Measurements from ENCODE around the gene HPSE2.

- TF ChIP-seq POLR2A (IDR thresholded peaks at IDR 0.05), result no peak
- TF ChIP-seq, protein P1, sequence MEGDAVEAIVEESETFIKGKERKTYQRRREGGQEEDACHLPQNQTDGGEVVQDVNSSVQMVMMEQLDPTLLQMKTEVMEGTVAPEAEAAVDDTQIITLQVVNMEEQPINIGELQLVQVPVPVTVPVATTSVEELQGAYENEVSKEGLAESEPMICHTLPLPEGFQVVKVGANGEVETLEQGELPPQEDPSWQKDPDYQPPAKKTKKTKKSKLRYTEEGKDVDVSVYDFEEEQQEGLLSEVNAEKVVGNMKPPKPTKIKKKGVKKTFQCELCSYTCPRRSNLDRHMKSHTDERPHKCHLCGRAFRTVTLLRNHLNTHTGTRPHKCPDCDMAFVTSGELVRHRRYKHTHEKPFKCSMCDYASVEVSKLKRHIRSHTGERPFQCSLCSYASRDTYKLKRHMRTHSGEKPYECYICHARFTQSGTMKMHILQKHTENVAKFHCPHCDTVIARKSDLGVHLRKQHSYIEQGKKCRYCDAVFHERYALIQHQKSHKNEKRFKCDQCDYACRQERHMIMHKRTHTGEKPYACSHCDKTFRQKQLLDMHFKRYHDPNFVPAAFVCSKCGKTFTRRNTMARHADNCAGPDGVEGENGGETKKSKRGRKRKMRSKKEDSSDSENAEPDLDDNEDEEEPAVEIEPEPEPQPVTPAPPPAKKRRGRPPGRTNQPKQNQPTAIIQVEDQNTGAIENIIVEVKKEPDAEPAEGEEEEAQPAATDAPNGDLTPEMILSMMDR (IDR thresholded peaks at IDR 0.05), result no peak
These were observed 551.4 kb downstream of the HPSE2 start for GRCh38 chr10:98684019-98684899.
